GM12878 (cell line): Measurements from ENCODE around the gene P4HTM. TPM values are rescaled to one million over a fixed set of nuclear protein-coding genes. Genes with fewer than 3 reads are reported as not detected.

Experiments
- ATAC-seq: fragments of 200-7000 bp; cut with Tn5 transposase; 3 replicates; pipeline ENCODE4 v1.9.1; 2020; ENCODE audit warnings: mild to moderate bottlenecking, moderate library complexity
- BruUV-seq: library from RNA; stranded (reverse); fragments of 400-500 nt; replicated peaks from 2 replicates; lab custom pipeline; 2021; lab: Mats Ljungman, UMichigan
- CTCF ChIA-PET: fragments of 300-600 bp; sonication (Branson Sonifier 250); formaldehyde crosslinking; extraction: SDS; loops from one replicate; lab custom pipeline; 2021; ENCODE audit warnings: inconsistent platforms; lab: Yijun Ruan, JAX
- POLR2A ChIA-PET: fragments of 350-600 bp; formaldehyde crosslinking; extraction: SDS; loops from one replicate; lab custom pipeline; 2021; ENCODE audit warnings: inconsistent platforms; lab: Charles Lee
- RAD21 ChIA-PET: fragments of 300-600 bp; sonication (Branson Sonifier 250); formaldehyde crosslinking; loops from one replicate; lab custom pipeline; 2023; ENCODE audit warnings: antibody characterized with exemption; ENCODE audit not compliant: unreplicated experiment; lab: Charles Lee
- SMC1A ChIA-PET: fragments of 300-600 bp; sonication (Branson Sonifier 250); formaldehyde crosslinking; loops from one replicate; lab custom pipeline; 2023; ENCODE audit not compliant: unreplicated experiment, uncharacterized antibody; lab: Charles Lee
- DNase-seq: peaks from one replicate; pipeline ENCODE4 v3.0.0-alpha.2; 2011; ENCODE audit warnings: low read depth, low spot score
- FAIRE-seq: peaks from 3 replicates; lab custom pipeline; 2011; peaks lifted over from hg19 to GRCh38; lab: Jason Lieb, UNC
- H2AFZ ChIP-seq: 2 replicates; pipeline ENCODE4 v1.6.0; 2011; ENCODE audit warnings: low read depth, low read length, control low read depth; ENCODE audit not compliant: control insufficient read depth
- H3K27ac ChIP-seq: 2 replicates; pipeline ENCODE4 v1.5.1; 2011; ENCODE audit warnings: control low read depth; ENCODE audit not compliant: control insufficient read depth, insufficient read depth
- H3K27me3 ChIP-seq, 2 experiments: replicated peaks in 1 of 2; 2 replicates each; pipeline versions ENCODE4 v1.6.0 to v1.6.1; 2011; ENCODE audit warnings: low read length in 1 of 2; ENCODE audit not compliant: control insufficient read depth in 2 of 2, insufficient read depth in 2 of 2
- H3K36me3 ChIP-seq, 2 experiments: 2 replicates each; pipeline ENCODE4 v1.5.1; 2011; ENCODE audit warnings: low read length in 1 of 2; ENCODE audit not compliant: control insufficient read depth in 2 of 2, insufficient read depth in 2 of 2
- H3K4me1 ChIP-seq: 2 replicates; pipeline ENCODE4 v1.6.1; 2011; ENCODE audit warnings: mild to moderate bottlenecking, low read length, moderate library complexity, mixed read lengths; ENCODE audit not compliant: control insufficient read depth, insufficient read depth
- H3K4me2 ChIP-seq: 2 replicates; pipeline ENCODE4 v1.6.0; 2011; ENCODE audit warnings: control low read depth; ENCODE audit not compliant: control insufficient read depth, insufficient read depth
- H3K4me3 ChIP-seq: fragments of 200-600 bp; sonication (generic); 2 replicates; pipeline ENCODE4 v1.5.1; 2016
- H3K79me2 ChIP-seq: 2 replicates; pipeline ENCODE4 v1.6.0; 2011; ENCODE audit warnings: low read length; ENCODE audit not compliant: control insufficient read depth, insufficient read depth
- H3K9ac ChIP-seq: 2 replicates; pipeline ENCODE4 v1.8.0; 2011; ENCODE audit warnings: low read length, control low read depth, mixed read lengths; ENCODE audit not compliant: control insufficient read depth, insufficient read depth
- H3K9me3 ChIP-seq: replicated peaks from 3 replicates; pipeline ENCODE4 v1.5.1; 2011; ENCODE audit warnings: mild to moderate bottlenecking, low read length; ENCODE audit not compliant: control insufficient read depth, insufficient read depth
- H4K20me1 ChIP-seq: 2 replicates; pipeline ENCODE4 v1.6.0; 2011; ENCODE audit not compliant: control insufficient read depth, insufficient read depth
- LARP7 ChIP-seq: fragments of 450-650 bp; IDR thresholded peaks from 2 replicates; pipeline ENCODE4 v1.6.1; 2017; ENCODE audit warnings: mild to moderate bottlenecking
- TAF1 ChIP-seq: IDR thresholded peaks from 2 replicates; pipeline ENCODE4 v1.6.1; 2011; ENCODE audit warnings: mild to moderate bottlenecking, low read depth, low read length, borderline replicate concordance
- YBX1 ChIP-seq: fragments of 450-650 bp; IDR thresholded peaks from 2 replicates; pipeline ENCODE4 v1.6.1; 2016; ENCODE audit warnings: antibody characterized with exemption
- WGBS: methylation state at CpG from one replicate; pipeline ENCODE4 v1.1.6; 2016; ENCODE audit warnings: low lambda C conversion rate; ENCODE audit not compliant: insufficient replicate concordance, insufficient coverage; ENCODE audit errors: missing lambda C conversion rate; 5-methylcytosine and 5-hydroxymethylcytosine counted together
- in situ Hi-C: fragments of 300-500 bp; cut with MboI; formaldehyde crosslinking; loops from 9 replicates; pipeline ENCODE4 v1.14.3; 2018; ENCODE audit warnings: mixed read lengths
- intact Hi-C: fragments of 100-400 bp; cut with micrococcal nuclease; formaldehyde crosslinking; loops from one replicate; pipeline ENCODE4 v1.14.2; 2022; ENCODE audit not compliant: unreplicated experiment
- polyA plus RNA-seq, 11 experiments: library from polyadenylated mRNA; depleted of rRNA in 4 of 11; unstranded in 6 of 11; stranded (reverse) in 5 of 11; fragments of >200 nt; fragmentation: Nextera tagmentation in 4 of 11; fragmentation: Illumina TruSeq in 1 of 11; extraction: Ambion mirVana in 4 of 11; extraction: Trizol in 1 of 11; gene quantifications; 1 replicate in 1 of 11; 2 replicates in 10 of 11; pipeline versions ENCODE4 v1.2.1 to v1.2.3, GENCODE V29; 2011 to 2016; ENCODE audit warnings: inconsistent platforms in 2 of 11, missing spikeins in 2 of 11, low read depth in 1 of 11
- total RNA-seq, 4 experiments: library from RNA; depleted of rRNA in 3 of 4; stranded (reverse); fragments of >200 nt in 3 of 4; fragmentation: Illumina TruSeq in 1 of 4; extraction: Trizol in 1 of 4; gene quantifications; 2 replicates each; pipeline versions ENCODE4 v1.2.1 to v1.2.3, GENCODE V29; 2013 to 2021
- TF ChIP-seq, protein P1 (sequence below): fragments of 450-650 bp; IDR thresholded peaks from 2 replicates; pipeline ENCODE4 v1.6.1; 2017; ENCODE audit warnings: mild to moderate bottlenecking, low read depth, inconsistent platforms; ENCODE audit not compliant: poor library complexity, severe bottlenecking
- TF ChIP-seq, protein P2 (sequence below): fragments of 150-350 bp; IDR thresholded peaks from 2 replicates; pipeline ENCODE4 v1.6.1; 2014; ENCODE audit warnings: mild to moderate bottlenecking, low read depth, low read length
- TF ChIP-seq, protein P3 (sequence below): fragments of 450-650 bp; formaldehyde crosslinking; IDR thresholded peaks from 2 replicates; pipeline ENCODE4 v1.4.0; 2020; ENCODE audit warnings: mild to moderate bottlenecking, moderate library complexity
- TF ChIP-seq, protein P4 (sequence below): IDR thresholded peaks from 2 replicates; pipeline ENCODE4 v1.6.1; 2011; ENCODE audit warnings: mild to moderate bottlenecking, low read depth, low read length, moderate library complexity; ENCODE audit not compliant: insufficient replicate concordance
- TF ChIP-seq, protein P5 (sequence below): fragments of 450-650 bp; IDR thresholded peaks from 2 replicates; pipeline ENCODE4 v1.6.1; 2016; ENCODE audit warnings: mild to moderate bottlenecking

The P4HTM gene
- total and polyA plus RNA-seq, 10 of the 15 experiments (the other 5 are each of a cell fraction or from before 2014, with no cell fraction given): 0.76 to 28.8 (median 22.9) TPM

DNA sequence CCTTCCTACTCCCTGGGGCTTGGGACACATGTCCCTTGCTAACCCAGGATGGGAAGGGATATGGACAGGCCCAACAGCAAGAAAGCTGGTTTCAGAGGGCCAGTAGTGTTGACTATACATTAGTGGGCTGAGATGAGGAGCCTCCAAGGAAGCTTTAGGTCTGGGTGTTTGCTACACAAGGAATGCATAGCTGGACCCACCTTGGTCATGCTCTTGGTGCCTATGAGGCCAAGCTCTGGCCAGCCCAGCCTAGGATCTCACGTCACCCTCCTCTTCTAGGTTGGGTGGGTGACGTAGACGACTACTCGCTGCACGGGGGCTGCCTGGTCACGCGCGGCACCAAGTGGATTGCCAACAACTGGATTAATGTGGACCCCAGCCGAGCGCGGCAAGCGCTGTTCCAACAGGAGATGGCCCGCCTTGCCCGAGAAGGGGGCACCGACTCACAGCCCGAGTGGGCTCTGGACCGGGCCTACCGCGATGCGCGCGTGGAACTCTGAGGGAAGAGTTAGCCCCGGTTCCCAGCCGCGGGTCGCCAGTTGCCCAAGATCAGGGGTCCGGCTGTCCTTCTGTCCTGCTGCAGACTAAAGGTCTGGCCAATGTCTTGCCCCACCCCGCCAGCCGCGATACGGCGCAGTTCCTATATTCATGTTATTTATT, 16.5 kb downstream of the P4HTM start (continued):
- TF ChIP-seq TAF1: no peak

DNA sequence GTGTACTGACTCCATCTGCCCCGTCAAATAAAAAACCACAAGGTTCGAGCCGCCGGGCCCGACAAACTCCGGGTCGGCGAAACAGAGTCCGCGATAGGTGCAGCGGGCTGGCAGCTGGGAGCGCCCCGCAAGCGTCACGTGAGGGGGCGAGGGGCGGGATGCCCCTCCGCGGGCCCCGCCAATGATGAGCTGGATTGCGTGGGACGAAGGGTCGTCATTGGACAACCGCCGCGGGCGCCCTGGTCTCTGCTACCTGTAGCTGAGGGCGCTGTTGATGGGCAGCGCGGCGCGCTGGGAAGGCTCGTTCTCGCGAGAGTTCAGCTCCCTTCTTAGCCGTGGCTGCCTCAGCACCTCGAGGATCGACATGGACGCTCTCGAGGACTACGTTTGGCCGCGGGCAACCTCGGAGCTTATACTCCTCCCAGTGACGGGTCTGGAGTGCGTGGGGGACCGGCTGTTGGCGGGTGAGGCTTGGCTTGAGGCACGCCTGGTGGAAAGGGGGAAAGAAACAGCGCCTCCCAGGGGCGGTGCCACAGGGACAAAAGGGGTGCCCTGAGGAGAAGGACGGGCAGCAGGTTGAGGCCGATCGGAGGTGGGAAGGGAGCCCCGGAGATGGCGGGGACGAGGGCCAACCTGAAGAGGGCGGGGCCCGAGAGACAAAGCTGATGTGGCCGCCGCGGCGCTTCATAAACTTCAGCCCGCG, 17.2 kb downstream of the P4HTM start, which contains the start of gene WDR6:
Gene WDR6 (plus strand): TSS at position 324 of the 703 bp plus-strand sequence. CDS start 41 bp downstream, at position 365.
- H3K4me2 ChIP-seq: peak within 1 kb of the TSS; percentile 99
- ChIA-PET CTCF (interaction anchor here (0.6 to 5.5 kb wide), 17 partner anchors 11 to 606 kb away, joined by 3 to 123 read pairs (median 3); partner anchors contain the start of genes DALRD3, IMPDH2, NDUFAF3 and P4HTM), RAD21 (interaction anchor here (0.6 to 3.7 kb wide), 18 partner anchors 11 to 796 kb away, joined by 3 to 44 read pairs (median 4); partner anchors contain the start of genes DALRD3, IMPDH2, INKA1 and KLHDC8B), SMC1A (interaction anchor here (0.9 to 4.9 kb wide), 9 partner anchors 11 to 606 kb away, joined by 3 to 57 read pairs (median 5); partner anchors contain the start of genes DALRD3, IMPDH2, NDUFAF3 and P4HTM), POLR2A (interaction anchor here (0.6 to 4.0 kb wide), 22 partner anchors 10 to 568 kb away, joined by 3 to 69 read pairs (median 4); partner anchors contain the start of genes CCDC51, DALRD3, IMPDH2 and NDUFAF3)
- WGBS: under 1% methylated on average over 65 of the region's 65 CpGs
- H3K27ac ChIP-seq: peak within 1 kb of the TSS; percentile 89
- FAIRE-seq (peak; percentile 98), DNase-seq (peak; percentile 96), ATAC-seq (peak; percentile 94)
- H3K4me3 ChIP-seq: peak within 1 kb of the TSS; percentile 83
- no peaks in the 10 kb centered on the region for H3K27me3 ChIP-seq
- no peaks in the 10 kb centered on the region for H3K9me3 ChIP-seq
- intact Hi-C loops (loop anchor here (1.0 to 2.0 kb wide), 2 partner anchors 14 to 16 kb away; partner anchors contain the start of gene P4HTM), in situ Hi-C loops (no loop called here)
- H3K79me2 ChIP-seq: peaks cover 28% of the 10 kb centered on the region
- peaks cover 0 to 4% of the 10 kb centered on the region in 2 experiments; a peak in 2 of 4 replicates for H3K36me3 ChIP-seq
- peak within 1 kb of the TSS; percentile 96 for H3K9ac ChIP-seq
- BruUV-seq: no TSS peak
- peaks cover 16% of the 10 kb centered on the region for H3K4me1 ChIP-seq
- peaks cover 5% of the 10 kb centered on the region; the same call in 1 of the 2 replicates for H4K20me1 ChIP-seq
- peak within 1 kb of the TSS; percentile 86 for H2AFZ ChIP-seq
- TF ChIP-seq LARP7 (peak; percentile 86), YBX1 (no peak)
- TF ChIP-seq, protein P1, sequence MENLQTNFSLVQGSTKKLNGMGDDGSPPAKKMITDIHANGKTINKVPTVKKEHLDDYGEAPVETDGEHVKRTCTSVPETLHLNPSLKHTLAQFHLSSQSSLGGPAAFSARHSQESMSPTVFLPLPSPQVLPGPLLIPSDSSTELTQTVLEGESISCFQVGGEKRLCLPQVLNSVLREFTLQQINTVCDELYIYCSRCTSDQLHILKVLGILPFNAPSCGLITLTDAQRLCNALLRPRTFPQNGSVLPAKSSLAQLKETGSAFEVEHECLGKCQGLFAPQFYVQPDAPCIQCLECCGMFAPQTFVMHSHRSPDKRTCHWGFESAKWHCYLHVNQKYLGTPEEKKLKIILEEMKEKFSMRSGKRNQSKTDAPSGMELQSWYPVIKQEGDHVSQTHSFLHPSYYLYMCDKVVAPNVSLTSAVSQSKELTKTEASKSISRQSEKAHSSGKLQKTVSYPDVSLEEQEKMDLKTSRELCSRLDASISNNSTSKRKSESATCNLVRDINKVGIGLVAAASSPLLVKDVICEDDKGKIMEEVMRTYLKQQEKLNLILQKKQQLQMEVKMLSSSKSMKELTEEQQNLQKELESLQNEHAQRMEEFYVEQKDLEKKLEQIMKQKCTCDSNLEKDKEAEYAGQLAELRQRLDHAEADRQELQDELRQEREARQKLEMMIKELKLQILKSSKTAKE: no peak
- TF ChIP-seq, protein P2, sequence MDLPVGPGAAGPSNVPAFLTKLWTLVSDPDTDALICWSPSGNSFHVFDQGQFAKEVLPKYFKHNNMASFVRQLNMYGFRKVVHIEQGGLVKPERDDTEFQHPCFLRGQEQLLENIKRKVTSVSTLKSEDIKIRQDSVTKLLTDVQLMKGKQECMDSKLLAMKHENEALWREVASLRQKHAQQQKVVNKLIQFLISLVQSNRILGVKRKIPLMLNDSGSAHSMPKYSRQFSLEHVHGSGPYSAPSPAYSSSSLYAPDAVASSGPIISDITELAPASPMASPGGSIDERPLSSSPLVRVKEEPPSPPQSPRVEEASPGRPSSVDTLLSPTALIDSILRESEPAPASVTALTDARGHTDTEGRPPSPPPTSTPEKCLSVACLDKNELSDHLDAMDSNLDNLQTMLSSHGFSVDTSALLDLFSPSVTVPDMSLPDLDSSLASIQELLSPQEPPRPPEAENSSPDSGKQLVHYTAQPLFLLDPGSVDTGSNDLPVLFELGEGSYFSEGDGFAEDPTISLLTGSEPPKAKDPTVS: no peak
- TF ChIP-seq, protein P3, sequence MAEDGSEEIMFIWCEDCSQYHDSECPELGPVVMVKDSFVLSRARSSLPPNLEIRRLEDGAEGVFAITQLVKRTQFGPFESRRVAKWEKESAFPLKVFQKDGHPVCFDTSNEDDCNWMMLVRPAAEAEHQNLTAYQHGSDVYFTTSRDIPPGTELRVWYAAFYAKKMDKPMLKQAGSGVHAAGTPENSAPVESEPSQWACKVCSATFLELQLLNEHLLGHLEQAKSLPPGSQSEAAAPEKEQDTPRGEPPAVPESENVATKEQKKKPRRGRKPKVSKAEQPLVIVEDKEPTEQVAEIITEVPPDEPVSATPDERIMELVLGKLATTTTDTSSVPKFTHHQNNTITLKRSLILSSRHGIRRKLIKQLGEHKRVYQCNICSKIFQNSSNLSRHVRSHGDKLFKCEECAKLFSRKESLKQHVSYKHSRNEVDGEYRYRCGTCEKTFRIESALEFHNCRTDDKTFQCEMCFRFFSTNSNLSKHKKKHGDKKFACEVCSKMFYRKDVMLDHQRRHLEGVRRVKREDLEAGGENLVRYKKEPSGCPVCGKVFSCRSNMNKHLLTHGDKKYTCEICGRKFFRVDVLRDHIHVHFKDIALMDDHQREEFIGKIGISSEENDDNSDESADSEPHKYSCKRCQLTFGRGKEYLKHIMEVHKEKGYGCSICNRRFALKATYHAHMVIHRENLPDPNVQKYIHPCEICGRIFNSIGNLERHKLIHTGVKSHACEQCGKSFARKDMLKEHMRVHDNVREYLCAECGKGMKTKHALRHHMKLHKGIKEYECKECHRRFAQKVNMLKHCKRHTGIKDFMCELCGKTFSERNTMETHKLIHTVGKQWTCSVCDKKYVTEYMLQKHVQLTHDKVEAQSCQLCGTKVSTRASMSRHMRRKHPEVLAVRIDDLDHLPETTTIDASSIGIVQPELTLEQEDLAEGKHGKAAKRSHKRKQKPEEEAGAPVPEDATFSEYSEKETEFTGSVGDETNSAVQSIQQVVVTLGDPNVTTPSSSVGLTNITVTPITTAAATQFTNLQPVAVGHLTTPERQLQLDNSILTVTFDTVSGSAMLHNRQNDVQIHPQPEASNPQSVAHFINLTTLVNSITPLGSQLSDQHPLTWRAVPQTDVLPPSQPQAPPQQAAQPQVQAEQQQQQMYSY (CRISPR knock-in tag): no peak
- TF ChIP-seq, protein P4, sequence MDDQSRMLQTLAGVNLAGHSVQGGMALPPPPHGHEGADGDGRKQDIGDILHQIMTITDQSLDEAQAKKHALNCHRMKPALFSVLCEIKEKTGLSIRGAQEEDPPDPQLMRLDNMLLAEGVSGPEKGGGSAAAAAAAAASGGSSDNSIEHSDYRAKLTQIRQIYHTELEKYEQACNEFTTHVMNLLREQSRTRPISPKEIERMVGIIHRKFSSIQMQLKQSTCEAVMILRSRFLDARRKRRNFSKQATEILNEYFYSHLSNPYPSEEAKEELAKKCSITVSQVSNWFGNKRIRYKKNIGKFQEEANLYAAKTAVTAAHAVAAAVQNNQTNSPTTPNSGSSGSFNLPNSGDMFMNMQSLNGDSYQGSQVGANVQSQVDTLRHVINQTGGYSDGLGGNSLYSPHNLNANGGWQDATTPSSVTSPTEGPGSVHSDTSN: peak; percentile 90
- TF ChIP-seq, protein P5, sequence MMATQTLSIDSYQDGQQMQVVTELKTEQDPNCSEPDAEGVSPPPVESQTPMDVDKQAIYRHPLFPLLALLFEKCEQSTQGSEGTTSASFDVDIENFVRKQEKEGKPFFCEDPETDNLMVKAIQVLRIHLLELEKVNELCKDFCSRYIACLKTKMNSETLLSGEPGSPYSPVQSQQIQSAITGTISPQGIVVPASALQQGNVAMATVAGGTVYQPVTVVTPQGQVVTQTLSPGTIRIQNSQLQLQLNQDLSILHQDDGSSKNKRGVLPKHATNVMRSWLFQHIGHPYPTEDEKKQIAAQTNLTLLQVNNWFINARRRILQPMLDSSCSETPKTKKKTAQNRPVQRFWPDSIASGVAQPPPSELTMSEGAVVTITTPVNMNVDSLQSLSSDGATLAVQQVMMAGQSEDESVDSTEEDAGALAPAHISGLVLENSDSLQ: peak; percentile 97
